Measurements from ENCODE around the gene CPEB4. TPM values are rescaled to one million over a fixed set of nuclear protein-coding genes. Genes with fewer than 3 reads are reported as not detected.

CPEB4 gene
- total RNA-seq, 8 experiments from 2014 or later: 10.8 to 92.2 (median 36.5) TPM

- WGBS, 10 experiments: 61 to 100% (median 92%) methylated on average over 2 to 13 of the region's 18 CpGs
- in situ Hi-C loops (cut with MboI; ENCODE audit: low pct_unique_long_range_greater_than_20kb in 2 of 9, low sequenced_read_pairs in 9 of 9, unreplicated experiment in 9 of 9): loop anchor here in 8 of 9 experiments (5.0 to 25.0 kb wide), 4 partner anchors 346 to 359 kb away; partner anchors contain the start of gene BOD1 (in 5 of the 8)
- no peak for ATAC-seq (replicated peaks in 6 of 8)
- Histone ChIP-seq H3K27ac (no peak overlapping the region), H3K4me3 (no peak overlapping the region), H3K4me1 (replicated peaks in 1 of 2) (peaks cover 29 to 46% of the 10 kb centered on the region in 2 donors)
Observed at GRCh38 chr5:173970878-173971650, 82.9 kb downstream of the CPEB4 start.

- in situ Hi-C loops (cut with MboI; ENCODE audit: low pct_unique_long_range_greater_than_20kb in 2 of 9, low sequenced_read_pairs in 9 of 9, unreplicated experiment in 9 of 9): loop anchor here in 8 of 9 experiments (5.0 to 25.0 kb wide), 4 partner anchors 347 to 360 kb away; partner anchors contain the start of gene BOD1 (in 5 of the 8)
- WGBS, 10 experiments: 80 to 100% (median 100%) methylated on average over 1 to 4 of the region's 5 CpGs; no CpG with 5 or more reads in 3 of the 10 experiments
- ATAC-seq (replicated peaks in 6 of 8): no peak
- no peak overlapping the region for H3K27ac ChIP-seq
- H3K4me3 ChIP-seq: no peak overlapping the region
- H3K4me1 ChIP-seq (replicated peaks in 1 of 2): peaks cover 29 to 46% of the 10 kb centered on the region in 2 donors
Observed at GRCh38 chr5:173971681-173972345, 83.7 kb downstream of the CPEB4 start.

GRCh38 chr5:173972607-173972924 is 84.4 kb downstream of the CPEB4 start:
- in situ Hi-C loops (cut with MboI; ENCODE audit: low pct_unique_long_range_greater_than_20kb in 2 of 9, low sequenced_read_pairs in 9 of 9, unreplicated experiment in 9 of 9): loop anchor here in 8 of 9 experiments (5.0 to 25.0 kb wide), 4 partner anchors 348 to 360 kb away; partner anchors contain the start of gene BOD1 (in 5 of the 8)
- no peak for ATAC-seq (replicated peaks in 6 of 8)
- 0 to 100% (median 70%) methylated on average over 1 to 3 of the region's 6 CpGs; no CpG with 5 or more reads in 4 of the 10 experiments for WGBS, 10 experiments
- no peak overlapping the region for H3K4me3 ChIP-seq
- H3K27ac ChIP-seq: no peak overlapping the region
- H3K4me1 ChIP-seq (replicated peaks in 1 of 2): peaks cover 27 to 44% of the 10 kb centered on the region in 2 donors

- peak overlapping the region in 2 of 5 donors; percentile 12 to 14 for H3K4me3 ChIP-seq
- peak; percentile 65 to 92 (median 74) for ATAC-seq (replicated peaks in 6 of 8)
- H3K27ac ChIP-seq: no peak overlapping the region
- 0 to 15% (median 4%) methylated on average over 4 to 8 of the region's 30 CpGs; no CpG with 5 or more reads in 6 of the 10 experiments for WGBS, 10 experiments
- H3K4me1 ChIP-seq (replicated peaks in 1 of 2): peaks cover 22 to 39% of the 10 kb centered on the region in 2 donors
- in situ Hi-C loops (cut with MboI; ENCODE audit: low pct_unique_long_range_greater_than_20kb in 2 of 9, low sequenced_read_pairs in 9 of 9, unreplicated experiment in 9 of 9): loop anchor here in 8 of 9 experiments (5.0 to 25.0 kb wide), 4 partner anchors 348 to 361 kb away; partner anchors contain the start of gene BOD1 (in 5 of the 8)
Observed at GRCh38 chr5:173972925-173973615, 84.9 kb downstream of the CPEB4 start.

- in situ Hi-C loops (cut with MboI; ENCODE audit: low pct_unique_long_range_greater_than_20kb in 2 of 9, low sequenced_read_pairs in 9 of 9, unreplicated experiment in 9 of 9): loop anchor here in 8 of 9 experiments (5.0 to 25.0 kb wide), 4 partner anchors 349 to 361 kb away; partner anchors contain the start of gene BOD1 (in 5 of the 8)
- Histone ChIP-seq H3K4me3 (peak overlapping the region in 2 of 5 donors; percentile 12 to 14), H3K27ac (no peak overlapping the region), H3K4me1 (replicated peaks in 1 of 2) (peaks cover 17 to 34% of the 10 kb centered on the region in 2 donors)
- WGBS, 10 experiments: 48 to 80% (median 52%) methylated on average over 1 to 9 of the region's 13 CpGs; no CpG with 5 or more reads in 6 of the 10 experiments
- ATAC-seq (replicated peaks in 6 of 8): peak in 5 of 8 experiments; percentile 31 to 37 (median 32)
Observed at GRCh38 chr5:173973616-173973969, 85.4 kb downstream of the CPEB4 start.

- no peak for ATAC-seq (replicated peaks in 6 of 8)
- Histone ChIP-seq H3K4me1 (replicated peaks in 1 of 2) (peaks cover 13 to 22% of the 10 kb centered on the region in 2 donors), H3K27ac (no peak overlapping the region), H3K4me3 (no peak overlapping the region)
- in situ Hi-C loops (cut with MboI; ENCODE audit: low pct_unique_long_range_greater_than_20kb in 2 of 9, low sequenced_read_pairs in 9 of 9, unreplicated experiment in 9 of 9): loop anchor here (5.0 to 25.0 kb wide), 4 partner anchors 350 to 362 kb away; partner anchors contain the start of gene BOD1 (in 6 of the 9)
- whole genome bisulfite sequencing, 10 experiments: 32 to 100% (median 82%) methylated on average over 1 to 5 of the region's 5 CpGs
Observed at GRCh38 chr5:173974688-173975239, 86.6 kb downstream of the CPEB4 start.

- 40 to 79% (median 60%) methylated on average over 1 to 5 of the region's 5 CpGs; no CpG with 5 or more reads in 1 of the 10 experiments for WGBS, 10 experiments
- H3K27ac ChIP-seq: no peak overlapping the region
- peak in 1 of 8 experiments; percentile 54 for ATAC-seq (replicated peaks in 6 of 8)
- H3K4me1 ChIP-seq (replicated peaks in 1 of 2): no peaks in the 10 kb centered on the region
- in situ Hi-C loops (cut with MboI; ENCODE audit: low pct_unique_long_range_greater_than_20kb in 2 of 9, low sequenced_read_pairs in 9 of 9, unreplicated experiment in 9 of 9): loop anchor here in 1 of 9 experiments (25.0 kb wide), 1 partner anchor 369 kb away; the partner anchor contains the start of gene BOD1
- no peak overlapping the region for H3K4me3 ChIP-seq
Observed at GRCh38 chr5:173981185-173981761, 93.1 kb downstream of the CPEB4 start.

GRCh38 chr5:173984218-173984617 is 96.1 kb downstream of the CPEB4 start:
- no peak overlapping the region for H3K4me3 ChIP-seq
- 0 to 82% (median 42%) methylated on average over 1 to 4 of the region's 4 CpGs; no CpG with 5 or more reads in 1 of the 10 experiments for WGBS, 10 experiments

GRCh38 chr5:173988554-173989431 is 100.6 kb downstream of the CPEB4 start, which contains the start of gene C5orf47:
C5orf47 (plus strand) TSS chr5:173989170; CDS start chr5:173989264, 94 bp downstream.
- no peak within 1 kb of the TSS for H3K27ac ChIP-seq
- in situ Hi-C loops (cut with MboI; ENCODE audit: low pct_unique_long_range_greater_than_20kb in 2 of 9, low sequenced_read_pairs in 9 of 9, unreplicated experiment in 9 of 9): loop anchor here in 1 of 9 experiments (25.0 kb wide), 1 partner anchor 376 kb away; the partner anchor contains the start of gene BOD1
- no peaks in the 10 kb centered on the region for H3K4me1 ChIP-seq (replicated peaks in 1 of 2)
- WGBS, 10 experiments: 93 to 100% methylated on average over 2 to 6 of the region's 51 CpGs; no CpG with 5 or more reads in 8 of the 10 experiments
- H3K4me3 ChIP-seq: no peak within 1 kb of the TSS
- ATAC-seq (replicated peaks in 6 of 8): no peak

More at GRCh38 chr5:173984218-173984617, 96.1 kb downstream of the CPEB4 start:
- ATAC-seq (replicated peaks in 6 of 8): no peak
- Histone ChIP-seq H3K4me1 (replicated peaks in 1 of 2) (no peaks in the 10 kb centered on the region), H3K27ac (no peak overlapping the region)
- in situ Hi-C loops (cut with MboI; ENCODE audit: low pct_unique_long_range_greater_than_20kb in 2 of 9, low sequenced_read_pairs in 9 of 9, unreplicated experiment in 9 of 9): loop anchor here in 1 of 9 experiments (25.0 kb wide), 1 partner anchor 372 kb away; the partner anchor contains the start of gene BOD1

GRCh38 chr5:173989432-173990082 is 101.4 kb downstream of the CPEB4 start:
- no peak for ATAC-seq (replicated peaks in 6 of 8)
- WGBS, 10 experiments: 0 to 100% (median 90%) methylated on average over 1 to 8 of the region's 41 CpGs; no CpG with 5 or more reads in 3 of the 10 experiments
- Histone ChIP-seq H3K4me1 (replicated peaks in 1 of 2) (no peaks in the 10 kb centered on the region), H3K27ac (no peak overlapping the region), H3K4me3 (no peak overlapping the region)
- in situ Hi-C loops (cut with MboI; ENCODE audit: low pct_unique_long_range_greater_than_20kb in 2 of 9, low sequenced_read_pairs in 9 of 9, unreplicated experiment in 9 of 9): loop anchor here in 1 of 9 experiments (25.0 kb wide), 1 partner anchor 377 kb away; the partner anchor contains the start of gene BOD1
